Measurements from ENCODE around the gene CAMK2G.
"Not testable (repeated sequence)": the region's sequence is repeated elsewhere in the genome, so short reads cannot be mapped to it uniquely, and the experiment has no call there.

Gene CAMK2G

GRCh38 chr10:73874267-73875138 lies at the start of gene CAMK2G:
Gene CAMK2G (minus strand): TSS chr10:73874555. CDS start chr10:73874461, 94 bp downstream.
- peak; percentile 82 for DNase-seq

- no peak for DNase-seq
These were observed 48.4 kb upstream of the CAMK2G start for GRCh38 chr10:73922864-73923133.

- no peak for DNase-seq
These were observed 47.9 kb upstream of the CAMK2G start for GRCh38 chr10:73922007-73922863.

- no peak for DNase-seq
These were observed 45.7 kb upstream of the CAMK2G start for GRCh38 chr10:73920089-73920488.

- not testable (repeated sequence) for DNase-seq
These were observed 45.1 kb upstream of the CAMK2G start for GRCh38 chr10:73919481-73919880.

GRCh38 chr10:73917566-73918305 lies 43.4 kb upstream of the CAMK2G start:
- DNase-seq = no peak

GRCh38 chr10:73916761-73917470 lies 42.6 kb upstream of the CAMK2G start:
- no peak for DNase-seq

- no peak for DNase-seq
These were observed 41.0 kb upstream of the CAMK2G start for GRCh38 chr10:73915206-73915851.

- no peak for DNase-seq
These were observed 39.7 kb upstream of the CAMK2G start for GRCh38 chr10:73914036-73914435.

GRCh38 chr10:73911553-73912004 lies 37.2 kb upstream of the CAMK2G start:
- no peak for DNase-seq

GRCh38 chr10:73910764-73911552 lies 36.6 kb upstream of the CAMK2G start, which contains the start of gene PLAU:
Gene PLAU (plus strand): TSS chr10:73911132. CDS start chr10:73911556, 424 bp downstream.
- DNase-seq = peak; percentile 44

- peak; percentile 8 for DNase-seq
These were observed 36.0 kb upstream of the CAMK2G start for GRCh38 chr10:73910401-73910763.

GRCh38 chr10:73909540-73910115 lies 35.3 kb upstream of the CAMK2G start:
- DNase-seq = no peak

- peak; percentile 66 for DNase-seq
These were observed 34.6 kb upstream of the CAMK2G start for GRCh38 chr10:73908853-73909539.

- DNase-seq = no peak
These were observed 33.6 kb upstream of the CAMK2G start for GRCh38 chr10:73907841-73908517.

GRCh38 chr10:73906524-73907447 lies 32.4 kb upstream of the CAMK2G start:
- no peak for DNase-seq

GRCh38 chr10:73905256-73906020 lies 31.1 kb upstream of the CAMK2G start:
- DNase-seq = no peak

GRCh38 chr10:73902351-73902750 lies 28.0 kb upstream of the CAMK2G start:
- no peak for DNase-seq
